NCI-H526 (cell line): Measurements from ENCODE around the gene ITPR1.

Experiments
- DNase-seq, 2 experiments: peaks; one replicate each; lab custom pipeline; 2025; lab: John Stamatoyannopoulos, UW

Gene ITPR1

GRCh38 chr3:4814305-4814903, 321.3 kb downstream of the ITPR1 start:
- no peak for DNase-seq

GRCh38 chr3:4814904-4815574, 321.9 kb downstream of the ITPR1 start:
- no peak for DNase-seq

- DNase-seq: no peak
These were observed 323.2 kb downstream of the ITPR1 start for GRCh38 chr3:4816306-4816705.

- DNase-seq: no peak
These were observed 323.6 kb downstream of the ITPR1 start for GRCh38 chr3:4816718-4817117.

- DNase-seq: no peak
These were observed 324.0 kb downstream of the ITPR1 start for GRCh38 chr3:4817128-4817527.

- no peak for DNase-seq
These were observed 325.0 kb downstream of the ITPR1 start for GRCh38 chr3:4818164-4818563.

DNA sequence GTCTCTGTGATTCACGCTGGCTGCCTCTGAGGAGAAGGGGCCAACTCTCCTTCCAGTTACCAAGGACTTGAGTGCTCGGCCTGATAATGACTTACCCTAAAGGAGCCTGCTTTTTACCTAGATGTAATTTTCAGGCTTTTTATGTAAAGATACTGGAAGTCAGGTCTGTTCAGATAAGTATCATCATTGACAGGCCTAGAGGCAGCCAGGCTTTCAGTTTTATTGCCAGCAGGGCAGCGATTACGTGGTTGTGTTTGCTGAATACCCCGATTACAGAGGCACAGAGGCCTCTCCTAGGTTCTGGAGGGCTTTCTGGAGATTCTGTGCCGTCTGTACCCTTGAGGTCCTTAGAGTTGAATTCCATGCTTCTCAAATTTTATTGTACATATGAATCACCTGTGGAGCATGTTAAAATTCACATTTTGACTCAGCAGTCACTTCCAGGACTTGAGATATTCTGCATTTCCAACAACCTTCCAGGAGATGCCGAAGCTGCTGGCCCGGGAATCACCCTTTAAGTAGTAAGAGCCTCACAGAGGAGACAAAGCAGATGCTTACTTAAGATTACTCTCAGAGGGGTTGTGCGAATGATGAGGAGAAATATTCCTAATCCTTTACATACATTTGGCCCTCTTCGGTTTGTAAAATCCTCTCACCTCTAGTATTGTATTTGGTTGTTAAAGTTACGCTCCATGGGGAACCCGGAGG, 326.0 kb downstream of the ITPR1 start:
- DNase-seq: no peak

DNA sequence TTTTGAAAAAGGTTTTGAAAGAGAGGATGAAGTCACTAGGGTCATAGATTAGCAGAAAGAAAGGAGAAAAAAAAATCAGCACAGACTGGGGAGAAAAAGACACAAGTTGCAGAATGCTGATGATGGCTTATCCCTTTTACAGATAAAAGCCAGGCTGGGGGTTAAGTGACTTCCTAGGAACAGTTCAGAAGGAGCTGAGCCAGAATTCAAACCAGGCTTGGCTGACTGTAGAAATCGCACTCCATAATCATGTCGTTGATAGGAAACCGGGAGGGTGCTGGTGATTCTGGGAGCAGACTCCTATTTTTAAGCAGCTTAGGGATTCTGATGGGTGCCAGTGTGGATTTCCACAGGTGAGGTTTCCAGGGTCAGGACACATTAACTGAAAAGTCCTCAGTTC, 326.6 kb downstream of the ITPR1 start:
- DNase-seq: no peak

DNA sequence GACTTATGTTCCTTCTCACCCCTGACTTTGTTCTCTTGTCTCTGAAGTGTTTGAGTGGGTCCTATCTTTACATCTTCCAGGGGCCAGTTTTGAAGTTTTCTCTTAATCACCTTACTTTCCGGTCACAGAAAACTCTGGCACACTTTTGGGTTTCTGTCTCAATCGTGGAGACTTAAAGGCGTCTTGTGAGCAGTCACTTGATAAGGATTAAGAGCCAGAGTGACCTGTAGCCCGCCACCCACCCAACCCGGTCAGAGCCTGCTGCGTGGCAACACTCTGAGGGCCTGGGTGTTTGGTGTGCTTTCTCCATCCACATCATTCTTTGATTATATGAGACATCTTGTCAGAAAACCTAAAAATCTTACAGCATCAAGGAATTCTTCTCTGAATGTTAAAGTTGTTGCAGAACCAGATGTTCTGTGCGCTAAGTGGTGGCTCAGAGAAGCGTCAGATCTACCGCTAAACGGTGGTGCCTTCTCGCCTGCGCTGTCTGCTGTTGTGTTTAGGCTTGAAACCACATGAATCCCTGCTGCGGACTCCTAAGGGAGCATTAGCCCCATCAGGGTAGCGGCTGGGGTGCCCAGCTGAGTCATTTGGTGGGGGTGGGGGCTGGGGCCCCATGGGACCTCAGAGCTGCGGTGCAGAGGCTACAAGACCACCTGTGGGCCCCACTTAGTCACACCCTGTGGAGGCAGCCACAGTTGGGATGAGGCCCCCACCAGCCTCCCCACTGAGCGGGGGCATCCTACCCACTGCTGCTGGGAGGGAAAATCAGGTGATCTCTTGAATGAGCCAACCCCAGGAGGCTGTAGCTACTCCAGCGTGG, 327.4 kb downstream of the ITPR1 start:
- DNase-seq: no peak

- DNase-seq: no peak
These were observed 328.2 kb downstream of the ITPR1 start for GRCh38 chr3:4821338-4821737.

GRCh38 chr3:4821975-4822374, 328.8 kb downstream of the ITPR1 start:
- no peak for DNase-seq

- no peak for DNase-seq
These were observed 329.4 kb downstream of the ITPR1 start for GRCh38 chr3:4822568-4822967.

GRCh38 chr3:4823385-4823784, 330.2 kb downstream of the ITPR1 start:
- no peak for DNase-seq

- DNase-seq: no peak
These were observed 331.1 kb downstream of the ITPR1 start for GRCh38 chr3:4823986-4824925.

DNA sequence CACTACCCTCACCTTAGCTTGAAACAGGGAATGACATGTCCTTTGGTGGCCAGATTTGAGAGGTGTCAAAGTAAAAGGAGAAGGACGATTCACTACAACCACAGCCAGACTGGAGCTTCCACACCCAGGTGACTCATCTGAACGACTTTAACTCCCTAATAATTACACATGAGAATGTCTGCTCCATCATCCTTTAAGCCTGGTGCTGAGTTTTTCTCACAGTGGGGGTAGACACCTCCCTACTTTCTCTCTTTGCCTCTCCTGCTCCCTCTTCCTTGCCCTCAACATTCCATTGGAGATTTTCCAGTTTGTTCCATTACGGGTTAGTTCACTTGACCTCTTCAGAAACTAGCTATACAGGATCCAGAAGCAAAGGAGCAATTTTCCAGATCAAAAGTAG, 331.8 kb downstream of the ITPR1 start:
- DNase-seq: no peak

GRCh38 chr3:4825436-4826236, 332.5 kb downstream of the ITPR1 start:
- DNase-seq: no peak

DNA sequence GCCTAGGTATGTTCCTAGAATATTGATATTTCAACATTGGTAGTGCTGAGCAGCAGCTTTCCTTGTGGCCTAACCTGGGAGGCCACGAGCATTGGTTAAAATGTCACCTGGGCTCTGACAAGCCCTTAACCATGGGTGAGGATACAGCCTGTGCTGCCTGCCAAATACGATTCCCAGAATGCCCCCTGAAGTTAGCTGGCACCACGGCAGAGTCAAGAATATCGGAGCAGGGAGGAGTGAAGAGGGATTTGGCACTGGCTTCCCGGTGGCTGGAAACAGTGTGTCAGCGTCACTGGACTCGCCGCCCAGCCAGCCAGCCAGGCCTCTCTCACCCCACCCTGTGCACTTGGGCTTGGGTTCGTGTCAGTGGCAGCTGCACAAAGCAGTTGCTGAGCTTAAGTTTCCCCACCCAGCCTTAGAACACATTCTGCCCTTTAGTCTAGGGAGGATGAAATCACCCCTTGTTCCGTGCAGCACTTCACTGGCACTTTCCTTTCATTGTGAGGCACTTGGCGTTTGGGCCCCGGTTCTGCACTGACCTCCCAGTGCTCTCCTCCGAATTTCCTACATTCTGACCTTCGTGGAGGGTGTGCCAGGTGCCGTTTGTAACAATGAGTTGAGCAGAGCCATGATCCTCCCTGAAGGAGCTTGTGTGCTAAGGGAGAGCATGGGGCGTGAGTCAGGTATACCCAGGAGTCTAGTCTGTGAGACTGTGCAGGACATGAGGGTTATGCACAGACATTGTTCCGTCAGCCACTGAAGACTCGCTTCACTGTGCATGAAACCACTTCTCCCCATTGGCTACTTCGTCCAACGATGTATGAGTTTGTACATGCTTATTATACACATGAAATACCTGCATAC, 333.3 kb downstream of the ITPR1 start:
- DNase-seq: no peak

- no peak for DNase-seq
These were observed 334.6 kb downstream of the ITPR1 start for GRCh38 chr3:4827767-4828166.

GRCh38 chr3:4828279-4829030, 335.3 kb downstream of the ITPR1 start:
- DNase-seq: no peak
